HCT116 (cell line): ENCODE measurements around the gene MYL4. TPM values are rescaled to one million over a fixed set of nuclear protein-coding genes. Genes with fewer than 3 reads are reported as not detected.
A peak's percentile ranks its signal among the peaks of the same experiment; 100 is the strongest.

Source experiments
- ATAC-seq: fragments of 200-7000 bp; cut with Tn5 transposase; 2 replicates; pipeline ENCODE4 v1.9.1; 2020; ENCODE audit warnings: mild to moderate bottlenecking, moderate library complexity
- BruUV-seq: library from RNA; stranded (reverse); fragments of 400-500 nt; replicated peaks from 2 replicates; lab custom pipeline; 2021; lab: Mats Ljungman, UMichigan
- CTCF ChIA-PET: fragments of 300-600 bp; sonication (Branson Sonifier 250); formaldehyde crosslinking; loops from one replicate; lab custom pipeline; 2021; ENCODE audit warnings: antibody characterized with exemption; lab: Charles Lee
- POLR2A ChIA-PET: fragments of 300-600, 350-600 bp; sonication (Branson Sonifier 250); formaldehyde crosslinking; loops from one replicate; lab custom pipeline; 2021; ENCODE audit warnings: antibody characterized with exemption; lab: Charles Lee
- RAD21 ChIA-PET, 2 experiments: fragments of 300-600 bp; sonication (Branson Sonifier 250); formaldehyde crosslinking; loops; one replicate each; lab custom pipeline; 2023; ENCODE audit warnings: low total read pairs in 2 of 2; ENCODE audit not compliant: uncharacterized antibody in 2 of 2, unreplicated experiment in 2 of 2, low non-redundant PET in 1 of 2; lab: Charles Lee
- DNase-seq: peaks from one replicate; pipeline ENCODE4 v3.0.0-alpha.2; 2010; ENCODE audit warnings: low read depth, low spot score
- H2AFZ ChIP-seq: fragments of 200-600 bp; shearing (Covaris generic), sonication (generic); 2 replicates; pipeline ENCODE4 v1.6.1; 2017; ENCODE audit warnings: low read depth, mixed run types, mixed read lengths, antibody characterized with exemption, low read length; ENCODE audit not compliant: poor library complexity, severe bottlenecking
- H3K27ac ChIP-seq: 2 replicates; pipeline ENCODE4 v1.5.1; 2012; ENCODE audit warnings: low read depth, low read length
- H3K27me3 ChIP-seq: fragments of 200-600 bp; sonication (generic); 2 replicates; pipeline ENCODE4 v1.6.1; 2016; ENCODE audit warnings: mixed run types, low read length, mixed read lengths; ENCODE audit not compliant: insufficient read depth
- H3K36me3 ChIP-seq, 2 experiments: fragments of 200-500 bp in 1 of 2; fragments of 200-600 bp in 1 of 2; sonication (Bioruptor generic) in 1 of 2; sonication (generic) in 1 of 2; 2 replicates each; pipeline versions ENCODE4 v1.5.1 to v1.6.1; 2014 to 2016; ENCODE audit warnings: low read length in 2 of 2, inconsistent platforms in 1 of 2, mixed read lengths in 1 of 2, mixed run types in 1 of 2; ENCODE audit not compliant: insufficient read depth in 2 of 2, control insufficient read depth in 1 of 2
- H3K4me1 ChIP-seq, 2 experiments: fragments of 200-600 bp in 1 of 2; sonication (generic) in 1 of 2; 2 replicates each; pipeline versions ENCODE4 v1.5.1 to v1.6.1; 2012 to 2017; ENCODE audit warnings: low read length in 2 of 2, inconsistent platforms in 1 of 2, mild to moderate bottlenecking in 1 of 2, mixed read lengths in 1 of 2, mixed run types in 1 of 2, moderate library complexity in 1 of 2; ENCODE audit not compliant: insufficient read depth in 2 of 2, control insufficient read depth in 1 of 2
- H3K4me2 ChIP-seq: fragments of 200-600 bp; sonication (generic); 2 replicates; pipeline ENCODE4 v1.6.1; 2017; ENCODE audit warnings: mixed run types, low read length, mixed read lengths
- H3K4me3 ChIP-seq, 2 experiments: fragments of 200-600 bp in 1 of 2; sonication (generic) in 1 of 2; replicated peaks in 1 of 2; 2 replicates each; pipeline ENCODE4 v1.5.1; 2011 to 2016; ENCODE audit warnings: low read length in 2 of 2, control low read depth in 1 of 2, low read depth in 1 of 2, mild to moderate bottlenecking in 1 of 2, mixed read lengths in 1 of 2, mixed run types in 1 of 2
- H3K79me2 ChIP-seq: fragments of 200-600 bp; sonication (generic); 2 replicates; pipeline ENCODE4 v1.6.1; 2017; ENCODE audit warnings: mild to moderate bottlenecking, mixed run types, low read length, moderate library complexity, mixed read lengths; ENCODE audit not compliant: insufficient read depth
- H3K9ac ChIP-seq: fragments of 200-600 bp; sonication (generic); 2 replicates; pipeline ENCODE4 v1.6.1; 2016; ENCODE audit warnings: low read length, mixed read lengths
- H3K9me2 ChIP-seq: fragments of 200-600 bp; sonication (generic), shearing (Covaris generic); 2 replicates; pipeline ENCODE4 v1.6.1; 2017; ENCODE audit warnings: mixed run types, mild to moderate bottlenecking, moderate library complexity; ENCODE audit not compliant: insufficient read depth
- H3K9me3 ChIP-seq, 2 experiments: fragments of 200-500 bp in 1 of 2; fragments of 200-600 bp in 1 of 2; sonication (Bioruptor generic) in 1 of 2; sonication (generic) in 1 of 2; 2 replicates each; pipeline ENCODE4 v1.6.1; 2014 to 2017; ENCODE audit warnings: low read length in 2 of 2, mixed read lengths in 2 of 2, inconsistent platforms in 1 of 2, low read depth in 1 of 2, mild to moderate bottlenecking in 1 of 2, mixed run types in 1 of 2, moderate library complexity in 1 of 2; ENCODE audit not compliant: control insufficient read depth in 1 of 2, insufficient read depth in 1 of 2
- H4K20me1 ChIP-seq: fragments of 200-600 bp; sonication (generic), shearing (Covaris generic); 2 replicates; pipeline ENCODE4 v1.6.1; 2017; ENCODE audit warnings: mixed run types, mild to moderate bottlenecking, moderate library complexity; ENCODE audit not compliant: insufficient read depth
- CBX3 ChIP-seq: IDR thresholded peaks from 2 replicates; pipeline ENCODE4 v1.6.1; 2012; ENCODE audit warnings: low read depth
- EGR1 ChIP-seq: IDR thresholded peaks from 2 replicates; pipeline ENCODE4 v1.6.1; 2012; ENCODE audit warnings: low read depth
- RAD21 ChIP-seq: IDR thresholded peaks from 2 replicates; pipeline ENCODE4 v1.6.1; 2012; ENCODE audit warnings: low read depth, mild to moderate bottlenecking
- TCF7L2 ChIP-seq: IDR thresholded peaks from 2 replicates; pipeline ENCODE4 v1.7.0; 2011; ENCODE audit warnings: borderline replicate concordance, inconsistent platforms; ENCODE audit not compliant: insufficient read depth, insufficient read length; ENCODE audit errors: extremely low read depth
- intact Hi-C: fragments of 100-400 bp; cut with micrococcal nuclease; formaldehyde crosslinking; loops from 2 replicates; pipeline ENCODE4 v1.10.0; 2022
- total RNA-seq: library from RNA; stranded (reverse); gene quantifications from one replicate; pipeline ENCODE4 v1.2.1, GENCODE V29; 2021; ENCODE audit not compliant: unreplicated experiment
- TF ChIP-seq, protein P1 (sequence below): IDR thresholded peaks from 2 replicates; pipeline ENCODE4 v1.6.1; 2012; ENCODE audit warnings: low read depth
- TF ChIP-seq, protein P2 (sequence below), 3 experiments: fragments of 200-600 bp in 1 of 3; sonication (generic) in 1 of 3; IDR thresholded peaks in 2 of 3; conservative IDR thresholded peaks in 1 of 3; 2 replicates each; pipeline ENCODE4 v1.5.1; 2012 to 2017; ENCODE audit warnings: low read depth in 2 of 3, low read length in 2 of 3, antibody characterized with exemption in 1 of 3, borderline replicate concordance in 1 of 3, control low read depth in 1 of 3, mild to moderate bottlenecking in 1 of 3, mixed read lengths in 1 of 3, mixed run types in 1 of 3, moderate library complexity in 1 of 3; ENCODE audit not compliant: insufficient read depth in 1 of 3

MYL4 gene
- total RNA-seq, 1 experiment from 2014 or later: 0.32 TPM

DNA sequence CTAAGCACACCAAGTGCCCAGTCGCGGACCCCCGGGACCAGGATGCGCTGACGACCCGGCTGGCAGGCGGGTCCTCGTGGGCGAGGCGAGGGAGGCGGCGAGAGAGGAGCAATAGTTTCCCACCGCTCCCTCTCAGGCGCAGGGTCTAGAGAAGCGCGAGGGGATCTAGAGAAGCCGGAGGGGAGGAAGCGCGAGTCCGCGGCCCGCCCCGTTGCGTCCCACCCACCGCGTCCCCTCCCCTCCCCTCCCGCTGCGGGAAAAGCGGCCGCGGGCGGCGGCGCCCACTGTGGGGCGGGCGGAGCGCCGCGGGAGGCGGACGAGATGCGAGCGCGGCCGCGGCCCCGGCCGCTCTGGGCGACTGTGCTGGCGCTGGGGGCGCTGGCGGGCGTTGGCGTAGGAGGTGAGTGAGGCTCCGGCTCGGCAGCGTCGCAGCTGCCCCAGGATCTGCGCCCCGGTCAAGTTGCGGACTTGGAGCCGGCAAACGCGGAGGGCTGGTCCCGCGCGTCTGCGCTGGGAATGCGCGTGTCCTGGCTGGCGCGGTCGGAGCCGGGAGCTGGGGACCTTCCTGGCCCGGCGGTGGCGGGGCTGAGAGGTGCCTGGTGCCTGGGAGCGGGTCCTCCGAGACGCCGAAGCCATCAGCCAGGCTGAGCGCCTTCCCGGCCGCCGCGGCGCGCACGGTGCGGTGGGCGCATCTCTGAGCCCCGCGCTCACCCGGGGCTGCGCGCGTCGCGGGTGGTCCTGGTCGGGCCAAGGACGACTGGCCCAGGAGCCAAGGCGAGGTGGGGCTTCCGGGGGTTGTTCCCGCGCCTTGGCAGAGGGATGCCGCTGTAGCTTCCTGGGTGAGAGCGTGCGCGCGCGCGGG is 44.6 kb downstream of the MYL4 start, which contains the start of gene ITGB3:
ITGB3 (plus strand) TSS at position 287 of the 862 bp plus-strand sequence; CDS start at position 322, 35 bp downstream.
- Histone ChIP-seq H2AFZ (peak within 1 kb of the TSS; percentile 99), H3K4me2 (peak within 1 kb of the TSS; percentile 78), H3K9ac (peak within 1 kb of the TSS; percentile 24; the same call in 1 of the 2 replicates), H3K9me3 (no peaks in the 10 kb centered on the region; a peak in 1 of 4 replicates), H3K27ac (no peak within 1 kb of the TSS; the same call in 1 of the 2 replicates), H3K36me3 (no peaks in the 10 kb centered on the region), H3K4me3 (peak within 1 kb of the TSS; percentile 34 to 53), H3K4me1 (peaks cover 5 to 20% of the 10 kb centered on the region in 2 experiments; a peak in 3 of 4 replicates), H3K9me2 (no peaks in the 10 kb centered on the region), H3K27me3 (no peaks in the 10 kb centered on the region), H4K20me1 (no peaks in the 10 kb centered on the region), H3K79me2 (no peaks in the 10 kb centered on the region)
- ChIA-PET RAD21 (no interaction called here), CTCF (no interaction called here), POLR2A (interaction anchor here (1.1 kb wide), 1 partner anchor 14 kb away, joined by 3 read pairs; no protein-coding TSS in a partner anchor)
- BruUV-seq: no TSS peak
- peak; percentile 98 for ATAC-seq
- peak; percentile 50 for DNase-seq
- intact Hi-C loops: no loop called here
- 0 out of 2 replicates have a peak, but pooled peaks have one; percentile 45 for TF ChIP-seq CBX3
- peak; percentile 29; the same call in 1 of the 2 replicates for TF ChIP-seq RAD21
- TF ChIP-seq, protein P1, sequence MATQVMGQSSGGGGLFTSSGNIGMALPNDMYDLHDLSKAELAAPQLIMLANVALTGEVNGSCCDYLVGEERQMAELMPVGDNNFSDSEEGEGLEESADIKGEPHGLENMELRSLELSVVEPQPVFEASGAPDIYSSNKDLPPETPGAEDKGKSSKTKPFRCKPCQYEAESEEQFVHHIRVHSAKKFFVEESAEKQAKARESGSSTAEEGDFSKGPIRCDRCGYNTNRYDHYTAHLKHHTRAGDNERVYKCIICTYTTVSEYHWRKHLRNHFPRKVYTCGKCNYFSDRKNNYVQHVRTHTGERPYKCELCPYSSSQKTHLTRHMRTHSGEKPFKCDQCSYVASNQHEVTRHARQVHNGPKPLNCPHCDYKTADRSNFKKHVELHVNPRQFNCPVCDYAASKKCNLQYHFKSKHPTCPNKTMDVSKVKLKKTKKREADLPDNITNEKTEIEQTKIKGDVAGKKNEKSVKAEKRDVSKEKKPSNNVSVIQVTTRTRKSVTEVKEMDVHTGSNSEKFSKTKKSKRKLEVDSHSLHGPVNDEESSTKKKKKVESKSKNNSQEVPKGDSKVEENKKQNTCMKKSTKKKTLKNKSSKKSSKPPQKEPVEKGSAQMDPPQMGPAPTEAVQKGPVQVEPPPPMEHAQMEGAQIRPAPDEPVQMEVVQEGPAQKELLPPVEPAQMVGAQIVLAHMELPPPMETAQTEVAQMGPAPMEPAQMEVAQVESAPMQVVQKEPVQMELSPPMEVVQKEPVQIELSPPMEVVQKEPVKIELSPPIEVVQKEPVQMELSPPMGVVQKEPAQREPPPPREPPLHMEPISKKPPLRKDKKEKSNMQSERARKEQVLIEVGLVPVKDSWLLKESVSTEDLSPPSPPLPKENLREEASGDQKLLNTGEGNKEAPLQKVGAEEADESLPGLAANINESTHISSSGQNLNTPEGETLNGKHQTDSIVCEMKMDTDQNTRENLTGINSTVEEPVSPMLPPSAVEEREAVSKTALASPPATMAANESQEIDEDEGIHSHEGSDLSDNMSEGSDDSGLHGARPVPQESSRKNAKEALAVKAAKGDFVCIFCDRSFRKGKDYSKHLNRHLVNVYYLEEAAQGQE: no peak
- TF ChIP-seq, protein P2, sequence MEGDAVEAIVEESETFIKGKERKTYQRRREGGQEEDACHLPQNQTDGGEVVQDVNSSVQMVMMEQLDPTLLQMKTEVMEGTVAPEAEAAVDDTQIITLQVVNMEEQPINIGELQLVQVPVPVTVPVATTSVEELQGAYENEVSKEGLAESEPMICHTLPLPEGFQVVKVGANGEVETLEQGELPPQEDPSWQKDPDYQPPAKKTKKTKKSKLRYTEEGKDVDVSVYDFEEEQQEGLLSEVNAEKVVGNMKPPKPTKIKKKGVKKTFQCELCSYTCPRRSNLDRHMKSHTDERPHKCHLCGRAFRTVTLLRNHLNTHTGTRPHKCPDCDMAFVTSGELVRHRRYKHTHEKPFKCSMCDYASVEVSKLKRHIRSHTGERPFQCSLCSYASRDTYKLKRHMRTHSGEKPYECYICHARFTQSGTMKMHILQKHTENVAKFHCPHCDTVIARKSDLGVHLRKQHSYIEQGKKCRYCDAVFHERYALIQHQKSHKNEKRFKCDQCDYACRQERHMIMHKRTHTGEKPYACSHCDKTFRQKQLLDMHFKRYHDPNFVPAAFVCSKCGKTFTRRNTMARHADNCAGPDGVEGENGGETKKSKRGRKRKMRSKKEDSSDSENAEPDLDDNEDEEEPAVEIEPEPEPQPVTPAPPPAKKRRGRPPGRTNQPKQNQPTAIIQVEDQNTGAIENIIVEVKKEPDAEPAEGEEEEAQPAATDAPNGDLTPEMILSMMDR (IDR thresholded peaks at IDR 0.05 in 2 of 3, conservative IDR thresholded peaks at IDR 0.05 in 1 of 3; ENCODE audit: borderline replicate concordance in 1 of 3, insufficient read depth in 1 of 3, low read depth in 2 of 3, low read length in 2 of 3): peak in 2 of 3 experiments; percentile 44 to 56; a peak in 4 of 6 replicates
- peak; percentile 64 for TF ChIP-seq EGR1
- peak; percentile 56 for TF ChIP-seq TCF7L2
